ENCODE results near the gene DPF3. TPM values are rescaled to one million over a fixed set of nuclear protein-coding genes. Genes with fewer than 3 reads are reported as not detected.

Gene DPF3
- total RNA-seq, 6 experiments from 2014 or later: 1.2 to 5.7 (median 2.9) TPM

- H3K4me1 ChIP-seq: no peaks in the 10 kb centered on the region
- H3K4me3 ChIP-seq: no peak overlapping the region
- H3K36me3 ChIP-seq: no peaks in the 10 kb centered on the region
- TF ChIP-seq CTCF (IDR thresholded peaks at IDR 0.05): no peak
- no peak for TF ChIP-seq POLR2A (IDR thresholded peaks at IDR 0.05)
- ATAC-seq: no peak
- no peak overlapping the region for H3K27ac ChIP-seq
- 92% methylated on average over 4 of the region's 4 CpGs for WGBS (ENCODE audit: insufficient coverage, low coverage, low lambda C conversion rate, missing lambda C conversion rate)
- no peak for DNase-seq
- intact Hi-C loops (cut with DNase I): no loop called here
- no peaks in the 10 kb centered on the region for H3K27me3 ChIP-seq
- no peaks in the 10 kb centered on the region for H3K9me3 ChIP-seq
Observed at GRCh38 chr14:72664651-72665050, 229.2 kb downstream of the DPF3 start.

GRCh38 chr14:72663956-72664650 lies 229.8 kb downstream of the DPF3 start:
- Histone ChIP-seq H3K36me3 (no peaks in the 10 kb centered on the region), H3K9me3 (no peaks in the 10 kb centered on the region), H3K27ac (no peak overlapping the region), H3K4me1 (no peaks in the 10 kb centered on the region), H3K4me3 (no peak overlapping the region), H3K27me3 (no peaks in the 10 kb centered on the region)
- TF ChIP-seq POLR2A (IDR thresholded peaks at IDR 0.05) (no peak), CTCF (IDR thresholded peaks at IDR 0.05) (no peak)
- WGBS (ENCODE audit: insufficient coverage, low coverage, low lambda C conversion rate, missing lambda C conversion rate): 83% methylated on average over 5 of the region's 5 CpGs
- intact Hi-C loops (cut with DNase I): no loop called here
- ATAC-seq (no peak), DNase-seq (no peak)

- 100% methylated on average over 1 of the region's 1 CpG for WGBS (ENCODE audit: insufficient coverage, low coverage, low lambda C conversion rate, missing lambda C conversion rate)
Observed at GRCh38 chr14:72663076-72663487, 230.8 kb downstream of the DPF3 start.

GRCh38 chr14:72662214-72662613 lies 231.7 kb downstream of the DPF3 start:
- H3K36me3 ChIP-seq: no peaks in the 10 kb centered on the region
- DNase-seq: no peak
- H3K27me3 ChIP-seq: no peaks in the 10 kb centered on the region
- no peak overlapping the region for H3K4me3 ChIP-seq
- H3K4me1 ChIP-seq: no peaks in the 10 kb centered on the region
- no peak for ATAC-seq
- H3K27ac ChIP-seq: no peak overlapping the region
- H3K9me3 ChIP-seq: no peaks in the 10 kb centered on the region
- TF ChIP-seq CTCF (IDR thresholded peaks at IDR 0.05): no peak
- TF ChIP-seq POLR2A (IDR thresholded peaks at IDR 0.05): no peak
- intact Hi-C loops (cut with DNase I): no loop called here
- 96% methylated on average over 2 of the region's 2 CpGs for WGBS (ENCODE audit: insufficient coverage, low coverage, low lambda C conversion rate, missing lambda C conversion rate)

More at GRCh38 chr14:72663076-72663487, 230.8 kb downstream of the DPF3 start:
- intact Hi-C loops (cut with DNase I): no loop called here
- Histone ChIP-seq H3K27me3 (no peaks in the 10 kb centered on the region), H3K4me1 (no peaks in the 10 kb centered on the region), H3K27ac (no peak overlapping the region), H3K4me3 (no peak overlapping the region), H3K9me3 (no peaks in the 10 kb centered on the region), H3K36me3 (no peaks in the 10 kb centered on the region)
- TF ChIP-seq POLR2A (IDR thresholded peaks at IDR 0.05) (no peak), CTCF (IDR thresholded peaks at IDR 0.05) (no peak)
- ATAC-seq (no peak), DNase-seq (no peak)

Measured in right lobe of liver (tissue), 6 donors.